ENCODE measurements around the gene MRTFB.

Gene MRTFB

GRCh38 chr16:14063618-14064581 lies 7.2 kb upstream of the MRTFB start:
- no peak for DNase-seq

GRCh38 chr16:14069818-14070217 lies 1.3 kb upstream of the MRTFB start:
- no peak for DNase-seq

- DNase-seq, result no peak
Measured at GRCh38 chr16:14070555-14070876, 603 bp upstream of the MRTFB start.

GRCh38 chr16:14071576-14072271 lies 605 bp downstream of the MRTFB start:
- DNase-seq, result no peak

- DNase-seq, result no peak
Measured at GRCh38 chr16:14072360-14072759, 1.2 kb downstream of the MRTFB start.

- DNase-seq, result no peak
Measured at GRCh38 chr16:14074544-14074943, 3.4 kb downstream of the MRTFB start.

GRCh38 chr16:14077918-14078317 lies 6.8 kb downstream of the MRTFB start:
- DNase-seq, result no peak

GRCh38 chr16:14086477-14086876 lies 15.4 kb downstream of the MRTFB start:
- DNase-seq, result no peak

- no peak for DNase-seq
Measured at GRCh38 chr16:14087181-14087580, 16.1 kb downstream of the MRTFB start.

- DNase-seq, result no peak
Measured at GRCh38 chr16:14087590-14088154, 16.6 kb downstream of the MRTFB start.

- DNase-seq, result no peak
Measured at GRCh38 chr16:14088155-14088753, 17.1 kb downstream of the MRTFB start.

GRCh38 chr16:14089283-14089823 lies 18.2 kb downstream of the MRTFB start:
- DNase-seq, result no peak

- no peak for DNase-seq
Measured at GRCh38 chr16:14092561-14092960, 21.4 kb downstream of the MRTFB start.

- no peak for DNase-seq
Measured at GRCh38 chr16:14095883-14096551, 24.9 kb downstream of the MRTFB start.

- DNase-seq, result no peak
Measured at GRCh38 chr16:14097182-14097959, 26.3 kb downstream of the MRTFB start.

- no peak for DNase-seq
Measured at GRCh38 chr16:14098081-14098480, 27.0 kb downstream of the MRTFB start.

GRCh38 chr16:14100825-14101224 lies 29.7 kb downstream of the MRTFB start:
- DNase-seq, result no peak

- DNase-seq, result no peak
Measured at GRCh38 chr16:14101415-14101814, 30.3 kb downstream of the MRTFB start.

GRCh38 chr16:14102925-14103720 lies 32.0 kb downstream of the MRTFB start:
- DNase-seq, result no peak

- no peak for DNase-seq
Measured at GRCh38 chr16:14104066-14104465, 32.9 kb downstream of the MRTFB start.

Measured in stimulated activated CD4-positive, alpha-beta T cell treated with anti-CD3 and anti-CD28 coated beads, Interleukin-1b, Interleukin-23, amount 100 ng/mL, for 48 hours (primary cell).